HepG2 (cell line): ENCODE measurements around the gene TPSB2. TPM values are rescaled to one million over a fixed set of nuclear protein-coding genes. Genes with fewer than 3 reads are reported as not detected.

ENCODE experiments used
- ATF4 ChIP-seq, 2 experiments: fragments of 450-650 bp in 1 of 2; sonication (generic) in 1 of 2; formaldehyde crosslinking; IDR thresholded peaks; 2 replicates each; pipeline versions ENCODE4 v1.5.0 to v1.8.0; 2020 to 2022; ENCODE audit warnings: mild to moderate bottlenecking in 1 of 2, missing genetic modification reagents in 1 of 2
- CBX5 ChIP-seq: sonication (generic); formaldehyde crosslinking; IDR thresholded peaks from 2 replicates; pipeline ENCODE4 v1.4.0; 2020; ENCODE audit warnings: missing genetic modification reagents, borderline replicate concordance
- DMAP1 ChIP-seq: IDR thresholded peaks from 2 replicates; pipeline ENCODE4 v1.6.1; 2016
- EHMT2 ChIP-seq: fragments of 200-600 bp; sonication (generic); IDR thresholded peaks from 2 replicates; pipeline ENCODE4 v1.7.0; 2017; ENCODE audit warnings: antibody characterized with exemption, low read depth, low read length, borderline replicate concordance
- FOXA3 ChIP-seq: IDR thresholded peaks from 2 replicates; pipeline ENCODE4 v1.6.1; 2016; ENCODE audit warnings: missing genetic modification reagents, missing compliant biosample characterization
- HOXA5 ChIP-seq: sonication (generic); formaldehyde crosslinking; IDR thresholded peaks from 2 replicates; pipeline ENCODE4 v1.4.0; 2020; ENCODE audit warnings: missing genetic modification reagents
- MNT ChIP-seq: fragments of 450-650 bp; IDR thresholded peaks from 2 replicates; pipeline ENCODE4 v1.6.1; 2016
- MXI1 ChIP-seq: IDR thresholded peaks from 3 replicates; pipeline ENCODE4 v1.6.1; 2012; ENCODE audit warnings: low read depth, low read length, inconsistent platforms, borderline replicate concordance
- PAF1 ChIP-seq: IDR thresholded peaks from 2 replicates; pipeline ENCODE4 v1.6.1; 2016; ENCODE audit warnings: missing genetic modification reagents, missing compliant biosample characterization
- RAD21 ChIP-seq: fragments of 450-650 bp; formaldehyde crosslinking; IDR thresholded peaks from 2 replicates; pipeline ENCODE4 v1.5.0; 2020; ENCODE audit warnings: mild to moderate bottlenecking
- RAD51 ChIP-seq: fragments of 450-650 bp; IDR thresholded peaks from 2 replicates; pipeline ENCODE4 v1.6.1; 2016; ENCODE audit warnings: borderline replicate concordance
- RARA ChIP-seq: IDR thresholded peaks from 2 replicates; pipeline ENCODE4 v1.6.1; 2016; ENCODE audit warnings: missing genetic modification reagents, missing compliant biosample characterization
- RXRB ChIP-seq: IDR thresholded peaks from 2 replicates; pipeline ENCODE4 v1.6.1; 2016; ENCODE audit warnings: borderline replicate concordance, missing genetic modification reagents, missing compliant biosample characterization
- SALL1 ChIP-seq: sonication (generic); formaldehyde crosslinking; IDR thresholded peaks from 2 replicates; pipeline ENCODE4 v1.8.0; 2022; ENCODE audit warnings: mild to moderate bottlenecking, missing genetic modification reagents
- SALL2 ChIP-seq: sonication (generic); formaldehyde crosslinking; IDR thresholded peaks from 2 replicates; pipeline ENCODE4 v1.8.1; 2023; ENCODE audit warnings: mild to moderate bottlenecking, missing genetic modification reagents, inconsistent platforms
- SOX6 ChIP-seq, 2 experiments: fragments of 450-650 bp in 1 of 2; sonication (generic) in 1 of 2; formaldehyde crosslinking in 1 of 2; IDR thresholded peaks; 2 replicates each; pipeline versions ENCODE4 v1.4.0 to v1.6.1; 2017 to 2020; ENCODE audit warnings: antibody characterized with exemption in 1 of 2, mild to moderate bottlenecking in 1 of 2, missing genetic modification reagents in 1 of 2
- TFE3 ChIP-seq: IDR thresholded peaks from 2 replicates; pipeline ENCODE4 v1.6.1; 2016
- ZBTB33 ChIP-seq: sonication (generic); formaldehyde crosslinking; IDR thresholded peaks from 2 replicates; pipeline ENCODE4 v1.4.0; 2020; ENCODE audit warnings: missing genetic modification reagents
- ZNF224 ChIP-seq: sonication (generic); formaldehyde crosslinking; IDR thresholded peaks from 2 replicates; pipeline ENCODE4 v1.5.0; 2020; ENCODE audit warnings: mild to moderate bottlenecking, missing genetic modification reagents
- ZNF331 ChIP-seq: sonication (generic); formaldehyde crosslinking; IDR thresholded peaks from 2 replicates; pipeline ENCODE4 v1.4.0; 2020; ENCODE audit warnings: missing genetic modification reagents
- ZNF644 ChIP-seq: IDR thresholded peaks from 2 replicates; pipeline ENCODE4 v1.6.1; 2016; ENCODE audit warnings: low read depth
- ZNF703 ChIP-seq: sonication (generic); formaldehyde crosslinking; IDR thresholded peaks from 2 replicates; pipeline ENCODE4 v1.5.1; 2020; ENCODE audit warnings: missing genetic modification reagents, mild to moderate bottlenecking, moderate library complexity, borderline replicate concordance
- ZNF766 ChIP-seq: sonication (generic); formaldehyde crosslinking; IDR thresholded peaks from 2 replicates; pipeline ENCODE4 v1.5.0; 2020; ENCODE audit warnings: missing genetic modification reagents, borderline replicate concordance
- ZNF878 ChIP-seq: sonication (generic); formaldehyde crosslinking; IDR thresholded peaks from 2 replicates; pipeline ENCODE4 v1.8.1; 2023; ENCODE audit warnings: mild to moderate bottlenecking, missing genetic modification reagents, moderate library complexity
- ZNF883 ChIP-seq: sonication (generic); formaldehyde crosslinking; IDR thresholded peaks from 2 replicates; pipeline ENCODE4 v1.5.1; 2020; ENCODE audit warnings: mild to moderate bottlenecking, missing genetic modification reagents; ENCODE audit errors: not compliant biosample characterization
- polyA plus RNA-seq, 8 experiments: library from polyadenylated mRNA; depleted of rRNA in 3 of 8; stranded (reverse) in 7 of 8; unstranded in 1 of 8; fragments of >200 nt; fragmentation: Illumina TruSeq in 4 of 8; extraction: Trizol in 4 of 8; gene quantifications; 2 replicates each; pipeline versions ENCODE4 v1.2.1 to v1.2.3, GENCODE V29; 2011 to 2016; ENCODE audit warnings: low read depth in 4 of 8, missing spikeins in 1 of 8, mixed read lengths in 1 of 8; ENCODE audit not compliant: insufficient read depth in 1 of 8
- total RNA-seq, 5 experiments: library from RNA; depleted of rRNA; stranded (reverse); fragments of >200 nt; fragmentation: Illumina TruSeq; extraction: Trizol; gene quantifications; 2 replicates each; pipeline ENCODE4 v1.2.3, GENCODE V29; 2016; ENCODE audit warnings: low read depth in 1 of 5

The TPSB2 gene
- total and polyA plus RNA-seq, 2 of the 13 experiments (the other 11 are each of a cell fraction or from before 2014, with no cell fraction given), result not detected

GRCh38 chr16:1184156-1184868 is 45.7 kb downstream of the TPSB2 start (continued):
- TF ChIP-seq MNT (peak; percentile 90), ZNF331 (CRISPR knock-in tag) (peak; percentile 31; the same call in 1 of the 2 replicates), ATF4 (CRISPR knock-in tag; IDR thresholded peaks at IDR 0.05) (peak in 1 of 2 experiments; percentile 55; a peak in 1 of 4 replicates), ZNF703 (CRISPR knock-in tag) (no peak), ZNF883 (CRISPR knock-in tag) (peak; percentile 25), TFE3 (CRISPR knock-in tag) (peak; percentile 78), MXI1 (peak; percentile 26; the same call in 1 of the 3 replicates), ZNF644 (peak; percentile 61; the same call in 1 of the 2 replicates), FOXA3 (CRISPR knock-in tag) (no peak; the same call in 1 of the 2 replicates), ZNF224 (CRISPR knock-in tag) (no peak), EHMT2 (0 out of 2 replicates have a peak, but pooled peaks have one; percentile 12), ZNF766 (no peak), RXRB (CRISPR knock-in tag) (peak; percentile 58), DMAP1 (CRISPR knock-in tag) (peak; percentile 55; the same call in 1 of the 2 replicates), HOXA5 (CRISPR knock-in tag) (0 out of 2 replicates have a peak, but pooled peaks have one; percentile 30), RARA (CRISPR knock-in tag) (peak; percentile 52), ZNF878 (CRISPR knock-in tag) (0 out of 2 replicates have a peak, but pooled peaks have one; percentile 38), PAF1 (CRISPR knock-in tag) (no peak), SALL1 (peak; percentile 49; the same call in 1 of the 2 replicates), RAD51 (peak; percentile 77), SOX6 (IDR thresholded peaks at IDR 0.05) (no peak), SOX6 (CRISPR knock-in tag; IDR thresholded peaks at IDR 0.05) (peak; percentile 18; the same call in 1 of the 2 replicates), CBX5 (CRISPR knock-in tag) (peak; percentile 44; the same call in 1 of the 2 replicates), SALL2 (no peak), RAD21 (CRISPR knock-in tag) (peak; percentile 65), ZBTB33 (no peak; the same call in 1 of the 2 replicates)
